Stimulated activated CD8-positive, alpha-beta memory T cell treated with anti-CD3 and anti-CD28 coated beads, Interleukin-7, amount 100 ng/mL, for 24 hours (primary cell): ENCODE measurements around the gene MYOZ3.

Source experiments
- DNase-seq: peaks from one replicate; pipeline ENCODE4 v3.0.0-alpha.2; 2020; ENCODE audit warnings: low read depth

Gene MYOZ3

DNA sequence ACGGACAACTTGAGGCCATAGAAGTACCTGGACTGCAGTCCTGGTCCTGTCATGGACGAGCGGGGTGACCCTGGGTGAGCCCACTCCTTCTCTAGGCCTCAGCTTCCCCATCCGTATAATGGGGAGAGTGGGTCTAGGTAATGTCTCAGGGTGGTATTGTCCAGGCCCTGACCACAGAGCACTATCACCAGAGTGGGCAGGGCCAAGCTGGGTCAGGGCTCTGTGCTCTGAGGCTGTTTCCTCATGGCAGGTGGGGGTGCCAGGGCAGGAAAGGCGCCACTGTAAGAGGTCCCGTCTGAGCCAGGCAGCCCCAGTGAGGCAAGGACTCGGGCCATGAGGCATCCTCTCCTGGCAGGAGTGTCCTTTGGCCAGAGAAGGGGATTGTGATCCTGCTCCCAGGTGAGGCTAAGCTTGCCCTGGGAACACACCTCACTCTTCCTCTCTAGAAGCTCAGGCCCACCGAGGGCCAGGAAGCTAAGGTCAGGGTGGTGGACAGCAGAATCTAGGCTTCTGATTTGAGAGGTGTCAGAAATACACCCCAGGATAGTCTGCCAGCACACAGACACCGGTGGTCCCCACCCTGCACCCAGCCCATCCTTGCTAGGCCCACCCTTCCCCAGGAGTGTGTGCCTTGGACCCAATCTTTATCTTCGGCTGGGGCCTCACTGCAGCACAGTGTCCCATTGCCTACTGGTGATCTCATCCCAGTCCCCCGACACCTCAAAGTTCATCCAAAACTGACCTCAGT is 1.5 kb upstream of the MYOZ3 start:
- no peak for DNase-seq

GRCh38 chr5:150660108-150660831 is 781 bp upstream of the MYOZ3 start:
- no peak for DNase-seq

GRCh38 chr5:150661821-150662596 is 958 bp downstream of the MYOZ3 start:
- no peak for DNase-seq

DNA sequence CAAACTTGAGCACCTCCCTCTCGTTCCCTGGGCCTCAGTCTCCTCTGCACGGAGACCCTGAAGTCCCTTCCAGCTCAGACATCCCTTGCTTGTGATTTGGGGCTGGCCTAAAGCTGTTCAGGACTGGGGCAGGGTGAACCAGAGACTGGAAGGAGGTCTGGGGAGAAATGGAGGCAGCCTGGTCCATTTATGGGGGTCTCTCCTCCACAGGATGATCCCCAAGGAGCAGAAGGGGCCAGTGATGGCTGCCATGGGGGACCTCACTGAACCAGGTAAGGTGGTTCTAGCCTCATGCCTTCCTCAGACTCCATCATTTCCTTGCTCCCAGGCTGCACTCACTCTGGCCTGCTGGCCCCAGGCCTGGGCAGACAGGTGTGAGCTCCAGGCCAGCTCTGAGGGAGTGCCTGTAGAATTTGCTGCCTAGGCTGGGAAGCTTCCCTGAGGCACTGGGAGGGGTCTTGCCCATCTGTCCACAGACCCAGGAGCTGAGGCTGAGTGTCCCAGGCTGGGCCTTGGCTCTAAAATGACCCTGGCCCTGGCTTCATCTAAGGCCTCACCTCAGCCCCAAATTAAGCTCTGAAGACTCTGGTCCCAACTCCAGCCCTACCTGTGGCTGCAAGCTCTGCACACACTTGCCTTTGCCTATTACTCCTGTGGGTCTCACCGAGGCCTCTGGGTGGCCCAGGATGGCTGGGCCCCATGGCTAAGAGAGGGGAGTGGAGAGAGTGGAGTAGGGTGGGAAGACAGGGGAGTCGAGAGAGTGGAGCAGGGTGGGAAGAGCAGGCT is 1.9 kb downstream of the MYOZ3 start:
- DNase-seq = no peak

- DNase-seq = no peak
Measured at GRCh38 chr5:150663936-150664335, 2.9 kb downstream of the MYOZ3 start.

DNA sequence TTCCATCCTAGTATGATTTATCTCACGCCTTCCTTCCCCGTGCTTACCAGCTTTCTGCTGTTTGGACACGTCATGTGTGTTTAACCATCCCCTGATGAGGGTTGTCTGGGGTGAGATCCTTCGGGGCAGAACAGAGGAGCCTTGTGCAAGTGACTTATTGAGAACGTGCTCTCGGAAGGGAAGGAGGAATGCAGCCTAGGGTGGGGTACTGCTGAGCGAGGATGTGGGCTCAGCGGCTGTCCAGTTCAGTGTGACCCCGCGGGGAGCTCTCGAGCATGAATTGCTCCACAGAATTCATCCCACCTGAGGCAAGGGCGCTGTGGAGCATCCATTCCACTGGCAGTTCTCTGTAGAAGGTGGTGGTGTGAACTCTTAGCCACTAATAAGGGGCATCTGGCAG is 4.0 kb downstream of the MYOZ3 start:
- no peak for DNase-seq

- no peak for DNase-seq
Measured at GRCh38 chr5:150670275-150670947, 9.4 kb downstream of the MYOZ3 start.

DNA sequence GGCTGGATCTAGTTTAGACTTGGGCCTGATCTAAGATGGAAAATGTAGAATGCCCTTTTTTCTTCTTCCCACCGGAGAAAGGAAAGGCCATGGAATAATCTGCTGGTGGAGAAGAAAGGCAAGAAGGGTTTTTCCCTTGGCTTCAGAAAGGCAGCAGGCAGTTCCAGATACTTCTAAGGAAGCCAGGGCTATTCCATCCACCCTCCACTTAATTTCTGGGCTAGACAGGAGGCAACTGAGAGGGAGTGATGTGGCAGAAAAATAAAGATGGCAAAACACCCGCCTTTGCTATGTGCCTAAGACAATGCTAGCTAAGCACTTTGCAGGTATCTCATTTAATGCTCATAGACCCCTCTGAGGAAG is 9.9 kb downstream of the MYOZ3 start:
- DNase-seq = no peak

- no peak for DNase-seq
Measured at GRCh38 chr5:150671509-150672236, 10.6 kb downstream of the MYOZ3 start.

DNA sequence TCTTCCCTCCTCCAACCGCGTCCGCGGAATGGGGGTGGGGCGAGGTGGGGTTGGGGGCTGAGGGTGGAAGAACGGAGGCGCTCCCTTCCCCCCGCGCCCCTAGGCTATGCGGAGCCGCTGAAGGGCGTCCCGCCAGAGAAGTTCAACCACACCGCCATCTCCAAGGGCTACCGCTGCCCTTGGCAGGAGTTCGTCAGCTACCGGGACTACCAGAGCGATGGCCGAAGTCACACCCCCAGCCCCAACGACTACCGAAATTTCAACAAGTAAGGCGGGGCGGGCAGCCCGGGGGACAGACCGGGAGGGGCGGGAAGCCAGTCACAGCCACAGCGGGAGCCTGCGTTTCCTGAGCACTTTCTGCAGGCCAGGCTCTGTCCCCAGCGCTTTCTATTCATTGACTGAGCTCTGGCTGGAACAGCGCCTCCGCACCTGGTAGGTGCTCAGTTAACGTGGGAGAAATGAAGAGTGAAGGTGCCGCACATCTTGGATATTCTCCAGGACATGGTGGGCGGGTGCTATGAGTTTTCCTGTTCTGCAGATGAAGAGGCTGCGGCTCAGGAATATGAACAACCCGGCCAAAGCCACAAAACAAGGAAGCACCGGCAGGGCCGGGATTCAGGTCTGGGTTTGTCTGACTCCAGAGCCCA is 11.3 kb downstream of the MYOZ3 start:
- DNase-seq = no peak

DNA sequence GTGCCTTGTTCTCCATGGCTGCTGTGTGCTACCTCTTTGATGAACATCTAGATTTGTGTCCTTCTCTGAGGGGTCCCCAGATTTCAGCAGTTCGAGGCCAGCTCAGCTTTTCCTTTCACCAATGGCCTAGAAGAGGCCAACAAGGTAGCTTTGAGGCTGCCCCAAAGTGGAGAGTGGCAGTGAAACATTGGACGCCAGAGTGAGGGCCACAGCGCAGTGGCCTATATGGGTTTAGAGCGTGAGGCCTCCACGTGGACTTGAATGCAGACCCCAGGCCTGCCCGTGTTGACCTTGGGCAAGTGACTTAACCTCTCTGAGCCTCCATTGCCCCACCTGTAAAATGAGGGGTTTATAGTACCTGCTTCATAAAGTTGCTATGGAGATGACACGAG is 11.8 kb downstream of the MYOZ3 start:
- DNase-seq = no peak

- no peak for DNase-seq
Measured at GRCh38 chr5:150674341-150674821, 13.3 kb downstream of the MYOZ3 start.

DNA sequence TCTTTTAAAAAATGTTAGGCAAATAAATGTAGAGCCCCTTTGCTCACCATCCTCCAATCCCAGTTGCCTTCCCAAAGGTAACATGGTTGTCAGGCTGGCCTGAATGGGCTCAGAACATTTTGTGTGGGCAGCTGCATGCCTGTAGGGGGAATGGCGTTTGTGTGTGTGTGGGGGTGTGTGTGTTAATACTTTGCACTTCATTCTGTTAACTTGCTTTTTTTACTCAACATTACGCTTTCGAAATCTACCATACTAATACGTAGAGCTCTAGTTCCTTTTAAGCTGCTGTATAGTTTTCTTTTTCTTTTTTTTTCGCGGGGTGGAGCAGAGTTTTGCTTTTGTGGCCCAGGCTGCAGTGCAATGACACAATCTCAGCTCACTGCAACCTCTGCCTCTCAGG is 14.0 kb downstream of the MYOZ3 start:
- no peak for DNase-seq

- DNase-seq = no peak
Measured at GRCh38 chr5:150676578-150676977, 15.5 kb downstream of the MYOZ3 start.

- no peak for DNase-seq
Measured at GRCh38 chr5:150689120-150689519, 28.1 kb downstream of the MYOZ3 start.

DNA sequence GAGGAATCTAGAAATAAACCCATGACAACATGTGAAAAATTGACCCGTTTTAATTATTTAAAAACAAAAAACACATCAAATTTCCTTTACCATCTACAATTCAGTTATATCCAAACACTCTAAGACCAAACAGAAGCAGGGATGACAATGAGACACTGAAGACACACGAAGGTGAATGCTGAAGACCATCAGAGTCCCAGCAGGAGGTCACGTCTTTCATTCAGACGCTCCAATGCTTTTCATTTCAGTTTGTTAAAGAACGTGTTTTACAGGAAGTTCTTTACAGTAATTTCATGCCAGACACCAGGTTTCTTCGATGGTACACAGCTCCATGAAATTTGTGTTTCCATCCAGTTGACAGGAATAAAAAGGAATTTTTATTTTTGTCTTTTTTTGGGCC is 29.7 kb downstream of the MYOZ3 start:
- DNase-seq = no peak

- no peak for DNase-seq
Measured at GRCh38 chr5:150692276-150692675, 31.2 kb downstream of the MYOZ3 start.

DNA sequence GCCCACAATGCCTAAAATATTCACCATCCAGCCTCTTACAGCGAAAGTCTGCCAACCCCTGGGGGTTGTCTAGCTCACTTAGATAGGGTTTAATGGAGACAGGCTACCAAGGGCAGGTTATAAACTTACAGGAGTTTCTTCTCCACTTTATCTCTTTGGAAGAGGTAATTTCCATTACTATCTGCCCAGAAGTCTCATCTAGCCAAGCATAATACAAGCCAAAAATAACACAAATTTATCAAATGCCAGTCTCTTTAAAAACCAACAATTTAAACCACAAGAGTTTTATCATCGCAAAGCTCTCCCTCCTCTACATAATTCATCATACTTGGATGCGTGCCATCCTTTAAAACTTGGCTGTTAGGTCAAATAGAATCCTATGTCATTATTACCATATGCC is 33.6 kb downstream of the MYOZ3 start:
- DNase-seq = no peak

DNA sequence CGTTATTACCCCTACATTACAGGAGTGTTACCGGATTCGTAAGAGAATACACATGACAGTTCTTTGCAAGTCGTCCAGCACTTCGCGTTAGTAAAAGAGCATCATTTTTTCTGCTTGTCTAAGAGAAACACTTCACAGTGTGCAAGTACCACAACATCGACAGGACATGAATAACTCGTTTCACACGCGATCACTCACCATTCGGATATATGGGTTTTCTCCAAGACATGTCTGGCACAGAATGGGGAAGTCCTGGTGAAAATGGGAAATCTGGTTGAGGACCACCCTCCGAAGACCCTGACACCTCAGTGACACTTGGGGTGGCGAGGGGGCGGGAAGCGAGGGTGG is 39.2 kb downstream of the MYOZ3 start:
- no peak for DNase-seq

GRCh38 chr5:150700594-150701377 is 39.7 kb downstream of the MYOZ3 start, which contains the start of gene RBM22:
Gene RBM22 (minus strand): TSS chr5:150701062. CDS start chr5:150700985, 77 bp downstream.
- peak; percentile 82 for DNase-seq
